ENCODE results near the gene CAMK2B. TPM values are rescaled to one million over a fixed set of nuclear protein-coding genes. Genes with fewer than 3 reads are reported as not detected.

CAMK2B gene
- total and polyA plus RNA-seq, 2 experiments from 2014 or later: 0.37 to 1.7 TPM

GRCh38 chr7:44259547-44260457 lies 65.6 kb downstream of the CAMK2B start:
- H3K27ac ChIP-seq: peak overlapping the region; percentile 58
- no peaks in the 10 kb centered on the region for H3K9me3 ChIP-seq (ENCODE audit: low read depth)
- DNase-seq (ENCODE audit: low spot score): peak; percentile 38
- no peaks in the 10 kb centered on the region for H3K36me3 ChIP-seq (replicated peaks; ENCODE audit: insufficient read depth, low read depth)
- 83% methylated on average over 18 of the region's 18 CpGs for WGBS (ENCODE audit: low lambda C conversion rate, missing lambda C conversion rate)
- H2AFZ ChIP-seq: no peak overlapping the region
- no peak overlapping the region for H3K4me3 ChIP-seq
- H3K4me1 ChIP-seq (ENCODE audit: insufficient read depth): peaks cover 41% of the 10 kb centered on the region
- no peaks in the 10 kb centered on the region for H3K9me2 ChIP-seq (replicated peaks; ENCODE audit: insufficient read depth)
- H3K79me2 ChIP-seq: no peaks in the 10 kb centered on the region
- TF ChIP-seq EZH2phosphoT487 (IDR thresholded peaks at IDR 0.05; ENCODE audit: low read depth, severe bottlenecking, unreplicated experiment) (no peak), CTCF (IDR thresholded peaks at IDR 0.05; ENCODE audit: poor library complexity) (no peak), EZH2 (IDR thresholded peaks at IDR 0.05; ENCODE audit: borderline replicate concordance) (no peak)
- H4K20me1 ChIP-seq (ENCODE audit: insufficient read depth, poor library complexity, severe bottlenecking): no peaks in the 10 kb centered on the region
- no peaks in the 10 kb centered on the region for H3K27me3 ChIP-seq
- no peak overlapping the region for H3K4me2 ChIP-seq

GRCh38 chr7:44258865-44259546 lies 66.4 kb downstream of the CAMK2B start:
- Histone ChIP-seq H3K4me2 (no peak overlapping the region), H3K9me2 (replicated peaks; ENCODE audit: insufficient read depth) (no peaks in the 10 kb centered on the region), H4K20me1 (ENCODE audit: insufficient read depth, poor library complexity, severe bottlenecking) (no peaks in the 10 kb centered on the region), H3K36me3 (replicated peaks; ENCODE audit: insufficient read depth, low read depth) (no peaks in the 10 kb centered on the region), H3K27ac (peak overlapping the region; percentile 58), H3K27me3 (no peaks in the 10 kb centered on the region), H3K4me3 (no peak overlapping the region), H2AFZ (no peak overlapping the region), H3K79me2 (no peaks in the 10 kb centered on the region), H3K9me3 (ENCODE audit: low read depth) (no peaks in the 10 kb centered on the region), H3K4me1 (ENCODE audit: insufficient read depth) (peaks cover 36% of the 10 kb centered on the region)
- TF ChIP-seq EZH2phosphoT487 (IDR thresholded peaks at IDR 0.05; ENCODE audit: low read depth, severe bottlenecking, unreplicated experiment): no peak
- TF ChIP-seq EZH2 (IDR thresholded peaks at IDR 0.05; ENCODE audit: borderline replicate concordance): no peak
- no peak for TF ChIP-seq CTCF (IDR thresholded peaks at IDR 0.05; ENCODE audit: poor library complexity)
- no peak for DNase-seq (ENCODE audit: low spot score)
- 93% methylated on average over 14 of the region's 14 CpGs for WGBS (ENCODE audit: low lambda C conversion rate, missing lambda C conversion rate)

- H3K4me1 ChIP-seq (ENCODE audit: insufficient read depth): peaks cover 30% of the 10 kb centered on the region
- H3K4me2 ChIP-seq: peak overlapping the region; percentile 13
- TF ChIP-seq EZH2 (IDR thresholded peaks at IDR 0.05; ENCODE audit: borderline replicate concordance) (no peak), EZH2phosphoT487 (IDR thresholded peaks at IDR 0.05; ENCODE audit: low read depth, severe bottlenecking, unreplicated experiment) (no peak), CTCF (IDR thresholded peaks at IDR 0.05; ENCODE audit: poor library complexity) (no peak)
- no peak overlapping the region for H3K27ac ChIP-seq
- H3K4me3 ChIP-seq: no peak overlapping the region
- H2AFZ ChIP-seq: no peak overlapping the region
- H3K9me2 ChIP-seq (replicated peaks; ENCODE audit: insufficient read depth): no peaks in the 10 kb centered on the region
- whole genome bisulfite sequencing (ENCODE audit: low lambda C conversion rate, missing lambda C conversion rate): 94% methylated on average over 4 of the region's 4 CpGs
- H3K79me2 ChIP-seq: no peaks in the 10 kb centered on the region
- H3K27me3 ChIP-seq: no peaks in the 10 kb centered on the region
- no peaks in the 10 kb centered on the region for H4K20me1 ChIP-seq (ENCODE audit: insufficient read depth, poor library complexity, severe bottlenecking)
- H3K36me3 ChIP-seq (replicated peaks; ENCODE audit: insufficient read depth, low read depth): no peaks in the 10 kb centered on the region
- DNase-seq (ENCODE audit: low spot score): no peak
- no peaks in the 10 kb centered on the region for H3K9me3 ChIP-seq (ENCODE audit: low read depth)
These were observed 67.0 kb downstream of the CAMK2B start for GRCh38 chr7:44258423-44258760.

Data from hepatocyte (in vitro differentiated cells).